Measurements from ENCODE around the gene DNM1. TPM values are rescaled to one million over a fixed set of nuclear protein-coding genes. Genes with fewer than 3 reads are reported as not detected.

Gene DNM1
- total and polyA plus RNA-seq, 2 of the 8 experiments (the other 6 are each of a cell fraction or from before 2014, with no cell fraction given) = 34.3 to 62.7 TPM

GRCh38 chr9:128243215-128244018, 40.2 kb downstream of the DNM1 start:
- peaks cover 3 to 19% (median 10%) of the 10 kb centered on the region in 4 experiments for H3K4me1 ChIP-seq (replicated peaks in 1 of 4; ENCODE audit: control insufficient read depth in 3 of 4, insufficient read depth in 4 of 4, low read length in 3 of 4)
- no peak overlapping the region for H3K9ac ChIP-seq (replicated peaks in 1 of 4; ENCODE audit: extremely low read depth in 1 of 4, low read depth in 3 of 4, low read length in 3 of 4)
- H2BK5ac ChIP-seq (ENCODE audit: low read depth, low read length) = no peak overlapping the region
- no peak overlapping the region for H3K14ac ChIP-seq (ENCODE audit: insufficient read length)
- ChIA-PET POLR2A (ENCODE audit: partially characterized antibody) (interaction anchor here (0.7 to 3.7 kb wide), 5 partner anchors 12 to 51 kb away, joined by 3 to 16 read pairs (median 3); no protein-coding TSS in a partner anchor), CTCF (ENCODE audit: partially characterized antibody) (interaction anchor here (0.6 to 4.1 kb wide), 2 partner anchors 12 to 25 kb away, joined by 3 to 22 read pairs; no protein-coding TSS in a partner anchor)
- H4K20me1 ChIP-seq (replicated peaks in 1 of 2; ENCODE audit: control insufficient read depth in 1 of 2, insufficient read depth in 2 of 2, low read length in 2 of 2) = peaks cover 2 to 6% of the 10 kb centered on the region in 2 experiments
- H3K79me2 ChIP-seq (ENCODE audit: control insufficient read depth in 1 of 2, insufficient read depth in 2 of 2, low read length in 2 of 2) = no peaks in the 10 kb centered on the region
- no peaks in the 10 kb centered on the region for H3K79me1 ChIP-seq (ENCODE audit: low read depth, low read length)
- DNase-seq (ENCODE audit: low read depth in 1 of 2, low spot score in 2 of 2) (no peak), FAIRE-seq (no peak)
- H3K56ac ChIP-seq (replicated peaks; ENCODE audit: insufficient read length, low read depth, low read length) = no peak overlapping the region
- H3K9me3 ChIP-seq (ENCODE audit: insufficient read depth in 2 of 2, low read depth in 1 of 2, low read length in 1 of 2) = no peaks in the 10 kb centered on the region
- no peak overlapping the region for H2BK20ac ChIP-seq (ENCODE audit: low read length)
- H2AFZ ChIP-seq (ENCODE audit: low read length) = no peak overlapping the region
- H3K18ac ChIP-seq (ENCODE audit: extremely low read depth, low read length) = no peak overlapping the region
- no peak overlapping the region for H4K5ac ChIP-seq (ENCODE audit: insufficient read length, low read depth, low read length)
- 0 out of 2 replicates have a peak overlapping the region, but pooled peaks have one; percentile 88 for H2BK15ac ChIP-seq (ENCODE audit: low read length)
- H3K4me3 ChIP-seq (ENCODE audit: extremely low read depth in 1 of 4, insufficient read depth in 2 of 4, low read depth in 3 of 4, low read length in 4 of 4) = no peak overlapping the region
- peaks cover 7% of the 10 kb centered on the region; the same call in 1 of the 2 replicates for H3K23me2 ChIP-seq (ENCODE audit: low read depth, low read length)
- peak; percentile 37; the same call in 1 of the 2 replicates for TF ChIP-seq USF2 (IDR thresholded peaks at IDR 0.05; ENCODE audit: low read length)
- TF ChIP-seq NRF1 (IDR thresholded peaks at IDR 0.05; ENCODE audit: low read depth, low read length) = no peak
- 0 out of 2 replicates have a peak overlapping the region, but pooled peaks have one; percentile 9 for H3K27ac ChIP-seq (ENCODE audit: low read depth, low read length)
- no peak overlapping the region for H3K4me2 ChIP-seq (ENCODE audit: insufficient read depth in 1 of 2, low read depth in 2 of 2, low read length in 2 of 2)
- no peak overlapping the region for H4K8ac ChIP-seq (ENCODE audit: extremely low read depth, insufficient read depth, low read length)
- no peaks in the 10 kb centered on the region for H3K27me3 ChIP-seq (replicated peaks in 1 of 4; ENCODE audit: control insufficient read depth in 3 of 4, extremely low read depth in 1 of 4, insufficient read depth in 3 of 4, low read length in 3 of 4)
- H4K91ac ChIP-seq (replicated peaks; ENCODE audit: insufficient read length, low read length) = no peak overlapping the region
- peak overlapping the region; percentile 65; the same call in 1 of the 2 replicates for H2AK5ac ChIP-seq (ENCODE audit: low read depth, low read length)
- no peak overlapping the region for H3K23ac ChIP-seq (ENCODE audit: insufficient read length)
- no peak overlapping the region for H3K4ac ChIP-seq (replicated peaks; ENCODE audit: insufficient read length, low read depth, low read length)
- 88% methylated on average over 13 of the region's 13 CpGs; no CpG with 5 or more reads in 1 of the 2 experiments for WGBS, 2 experiments (ENCODE audit: extremely low coverage in 1 of 2, insufficient coverage in 1 of 2, insufficient read length in 1 of 2, insufficient replicate concordance in 2 of 2, low coverage in 1 of 2, low lambda C conversion rate in 2 of 2, missing lambda C conversion rate in 1 of 2)
- no peak overlapping the region for H2BK12ac ChIP-seq (ENCODE audit: low read depth, low read length)
- no peak overlapping the region for H2BK120ac ChIP-seq (replicated peaks; ENCODE audit: low read depth, low read length)
- peaks cover 0 to 11% (median 4%) of the 10 kb centered on the region in 4 experiments; a peak in 2 of 8 replicates for H3K36me3 ChIP-seq (ENCODE audit: control insufficient read depth in 2 of 4, insufficient read depth in 4 of 4, low read length in 3 of 4)
